NCI-H748 (cell line): ENCODE results near the gene PLPP2.

Source experiments
- DNase-seq: peaks from one replicate; lab custom pipeline; 2025; ENCODE audit not compliant: unreplicated experiment; lab: John Stamatoyannopoulos, UW

Gene PLPP2

GRCh38 chr19:315811-316210 lies 24.6 kb upstream of the PLPP2 start:
- DNase-seq = no peak

- no peak for DNase-seq
Observed at GRCh38 chr19:313988-314815, 23.0 kb upstream of the PLPP2 start.

GRCh38 chr19:313169-313987 lies 22.2 kb upstream of the PLPP2 start:
- DNase-seq = no peak

GRCh38 chr19:311813-312261 lies 20.6 kb upstream of the PLPP2 start:
- no peak for DNase-seq

GRCh38 chr19:310781-311496 lies 19.7 kb upstream of the PLPP2 start:
- no peak for DNase-seq

DNA sequence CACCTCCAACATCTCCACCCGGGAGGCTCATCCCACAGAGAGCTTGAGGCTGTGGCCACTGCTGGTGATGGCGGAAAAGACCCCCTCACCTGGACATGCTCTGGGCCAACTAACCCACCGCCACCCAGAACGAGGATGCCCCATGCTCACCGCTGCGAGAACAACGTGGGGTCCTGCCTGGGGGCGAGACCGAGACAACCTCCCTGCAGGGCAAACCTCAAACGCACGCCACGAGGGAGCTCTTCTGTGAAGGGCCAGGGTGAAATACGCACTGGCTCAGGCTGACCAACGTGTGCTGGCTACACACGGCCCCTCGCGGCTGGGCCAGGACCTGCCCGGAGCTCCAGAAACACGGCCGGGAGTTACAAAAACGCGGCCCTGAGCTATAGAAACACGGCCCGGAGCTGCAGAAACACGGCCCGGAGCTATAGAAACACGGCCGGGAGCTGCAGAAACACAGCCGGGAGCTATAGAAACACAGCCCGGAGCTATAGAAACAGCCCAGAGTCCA lies 19.0 kb upstream of the PLPP2 start:
- no peak for DNase-seq

GRCh38 chr19:309206-309565 lies 18.0 kb upstream of the PLPP2 start:
- DNase-seq = no peak

DNA sequence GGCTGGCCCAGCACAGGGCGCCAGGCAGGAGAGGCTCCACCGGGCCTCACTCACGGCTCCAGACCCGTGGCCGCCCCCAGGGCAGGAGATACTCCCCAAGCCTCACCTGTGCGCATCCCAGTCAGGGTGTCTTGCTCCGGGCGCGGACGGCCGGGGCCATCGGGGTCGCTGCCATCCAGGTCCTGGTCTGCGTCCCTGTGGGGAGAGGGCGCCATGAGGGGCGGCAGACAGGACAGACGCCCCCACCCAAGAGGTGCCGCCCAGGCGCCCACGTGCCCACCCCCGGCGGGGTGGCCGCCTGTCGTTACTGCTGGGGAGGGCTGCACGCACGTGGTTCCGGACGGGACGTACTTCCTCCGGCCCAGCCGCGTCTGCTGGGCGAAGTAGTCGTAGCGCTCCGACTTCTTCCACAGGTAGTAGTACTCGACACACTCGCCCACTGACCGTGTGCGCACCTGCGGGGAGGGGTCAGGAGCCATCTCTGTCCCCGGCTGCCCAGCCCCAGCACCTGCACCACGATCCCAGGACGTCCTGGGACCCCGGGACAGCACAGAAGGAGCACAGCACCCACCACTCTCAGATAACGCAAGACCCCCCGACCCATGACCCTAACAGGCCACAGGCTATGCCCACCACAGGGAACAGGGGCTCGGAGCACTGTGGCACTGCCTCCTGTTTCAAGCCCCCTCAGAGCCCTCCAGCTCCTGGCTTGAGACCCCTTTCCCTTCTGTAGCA lies 17.4 kb upstream of the PLPP2 start:
- DNase-seq = no peak

- DNase-seq = no peak
Observed at GRCh38 chr19:307793-308420, 16.7 kb upstream of the PLPP2 start.

GRCh38 chr19:307111-307531 lies 15.9 kb upstream of the PLPP2 start:
- DNase-seq = no peak

DNA sequence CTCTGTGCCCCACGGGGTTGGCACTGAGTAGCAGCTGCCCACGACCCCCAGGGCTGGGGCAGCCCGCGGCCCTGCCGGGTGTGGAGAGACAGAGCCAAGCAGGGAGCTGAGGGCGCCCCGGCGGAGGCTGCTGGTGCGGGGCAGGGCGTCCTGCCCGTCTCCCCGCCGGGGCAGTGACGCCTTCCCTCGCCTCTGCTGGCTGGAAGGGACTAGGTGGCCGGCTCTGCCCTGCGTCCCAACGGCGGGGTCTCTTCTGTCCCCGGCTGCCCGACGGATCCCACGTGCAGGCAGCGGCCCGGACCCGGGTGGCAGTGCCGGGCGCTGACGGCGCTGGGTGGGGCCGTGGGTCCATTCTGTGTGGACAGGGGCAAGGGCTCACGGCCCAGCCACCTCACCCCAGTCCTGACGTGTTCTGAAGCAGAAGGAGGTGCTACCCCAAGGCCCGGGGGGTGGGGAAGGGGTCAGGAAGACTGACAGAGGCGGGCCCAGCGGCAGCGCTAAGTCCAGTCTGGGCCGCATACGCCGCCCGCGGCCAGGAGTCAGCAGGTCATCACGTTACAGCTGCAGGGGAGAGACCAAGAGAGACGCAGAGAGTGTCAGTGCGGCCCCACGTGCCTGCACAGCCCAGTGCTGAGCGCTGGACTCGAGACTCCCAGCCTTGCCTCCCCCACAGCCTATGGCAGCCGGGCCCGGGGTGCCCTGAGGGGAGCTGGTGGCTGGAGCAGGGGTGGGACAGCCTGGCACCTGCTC lies 15.1 kb upstream of the PLPP2 start:
- no peak for DNase-seq

DNA sequence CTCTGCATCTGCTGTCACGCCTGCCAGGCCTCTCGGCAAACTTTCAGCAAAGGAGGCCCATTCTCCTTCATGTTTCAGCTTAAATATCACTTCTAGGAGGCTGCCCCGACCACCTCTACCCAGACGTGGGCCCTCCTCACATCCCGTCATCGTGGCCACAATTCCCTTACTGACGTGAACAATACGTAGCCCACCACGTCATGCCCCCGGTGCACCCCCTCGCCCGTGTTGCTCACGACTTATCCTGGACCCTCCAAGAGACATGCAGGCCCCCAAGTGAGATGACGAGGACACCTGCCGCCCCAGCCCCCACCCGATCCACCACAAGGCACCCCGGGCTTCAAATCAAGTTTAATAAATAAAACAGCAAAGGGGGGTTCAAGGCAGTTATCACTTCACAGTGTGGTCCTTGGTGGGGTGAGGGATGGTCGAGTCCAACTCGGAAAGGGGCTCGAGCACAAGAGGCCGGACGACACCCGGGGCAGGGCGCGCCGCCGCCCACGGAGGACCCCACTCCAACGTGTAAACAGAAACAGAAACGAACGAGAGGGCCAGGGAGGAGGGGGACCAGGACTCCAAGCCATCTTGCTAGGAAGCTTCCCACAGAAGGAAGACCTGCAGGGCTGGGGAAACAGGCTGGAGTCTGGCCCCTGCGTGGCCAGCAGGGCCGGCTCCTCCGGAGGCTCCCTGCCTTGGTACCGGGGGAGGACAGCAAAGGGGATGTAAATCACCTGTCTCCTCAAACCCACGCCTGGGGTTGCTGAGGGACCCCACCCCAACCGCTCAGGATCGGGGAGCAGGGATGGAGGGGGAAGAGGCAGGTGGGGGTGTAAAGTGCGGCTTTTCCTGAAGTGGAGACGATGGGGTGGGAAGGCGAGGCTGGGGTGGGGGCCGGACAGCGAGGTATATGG lies 14.3 kb upstream of the PLPP2 start:
- DNase-seq = no peak

DNA sequence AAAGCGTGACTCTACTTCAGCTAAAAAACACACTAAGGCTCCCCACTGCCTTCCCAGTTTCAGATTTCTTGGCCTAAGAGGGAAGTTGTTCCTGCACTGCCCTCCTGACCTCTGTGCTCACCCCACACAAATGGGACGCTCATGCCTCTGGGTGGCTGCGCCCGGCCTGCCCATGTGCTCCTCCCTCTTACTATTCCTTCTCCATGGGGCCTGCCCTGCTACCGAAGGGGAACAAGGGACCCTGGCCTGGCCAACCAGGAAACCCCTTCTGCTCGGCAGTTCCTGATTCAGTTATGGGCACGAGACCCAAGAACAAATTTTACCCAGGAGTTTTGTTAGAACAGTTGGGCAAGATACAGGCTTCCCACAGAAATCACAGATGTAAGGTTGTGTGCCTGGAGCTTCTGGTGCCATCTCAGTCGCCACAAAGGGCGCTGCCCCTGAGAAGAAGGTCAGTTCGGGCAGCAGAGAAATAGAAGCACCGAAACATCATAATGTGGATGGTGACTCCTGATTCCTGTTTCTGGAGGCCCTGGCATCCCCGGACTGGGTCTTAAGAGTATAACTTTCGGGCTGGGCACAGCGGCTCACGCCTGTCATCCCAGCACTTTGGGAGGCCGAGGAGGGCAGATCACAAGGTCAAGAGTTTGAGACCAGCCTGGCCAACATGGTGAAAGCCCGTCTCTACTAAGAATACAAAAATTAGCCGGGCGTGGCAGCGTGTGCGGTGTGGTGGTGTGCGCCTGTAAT lies 5.4 kb upstream of the PLPP2 start:
- no peak for DNase-seq

- no peak for DNase-seq
Observed at GRCh38 chr19:295687-296370, 4.6 kb upstream of the PLPP2 start.

GRCh38 chr19:294946-295686 lies 3.9 kb upstream of the PLPP2 start:
- DNase-seq = peak; percentile 47

- DNase-seq = no peak
Observed at GRCh38 chr19:294341-294945, 3.2 kb upstream of the PLPP2 start.
